Fibroblast of skin of back (primary cell): ENCODE measurements around the gene TMPRSS5. TPM values are rescaled to one million over a fixed set of nuclear protein-coding genes. Genes with fewer than 3 reads are reported as not detected.
A peak's percentile ranks its signal among the peaks of the same experiment; 100 is the strongest.
"Not testable (repeated sequence)": the region's sequence is repeated elsewhere in the genome, so short reads cannot be mapped to it uniquely, and the experiment has no call there.

Source experiments
- DNase-seq: peaks from one replicate; pipeline ENCODE4 v3.0.0-alpha.2; 2013
- polyA plus RNA-seq, 2 experiments: library from polyadenylated mRNA; unstranded; fragments of 120-200 nt; gene quantifications; one replicate each; pipeline ENCODE4 v1.2.1, GENCODE V29; 2013; ENCODE audit not compliant: insufficient read length in 2 of 2

The TMPRSS5 gene
- polyA plus RNA-seq (2013, experiment 1 of 2; ENCODE audit: insufficient read length), result 0.22 TPM
- polyA plus RNA-seq (2013, experiment 2 of 2; ENCODE audit: insufficient read length), result 0.07 TPM

- DNase-seq, result no peak
These were observed at the start of gene TMPRSS5 for GRCh38 chr11:113705871-113706655. TMPRSS5 (minus strand) TSS chr11:113706308; CDS start chr11:113706224, 84 bp downstream.

DNA sequence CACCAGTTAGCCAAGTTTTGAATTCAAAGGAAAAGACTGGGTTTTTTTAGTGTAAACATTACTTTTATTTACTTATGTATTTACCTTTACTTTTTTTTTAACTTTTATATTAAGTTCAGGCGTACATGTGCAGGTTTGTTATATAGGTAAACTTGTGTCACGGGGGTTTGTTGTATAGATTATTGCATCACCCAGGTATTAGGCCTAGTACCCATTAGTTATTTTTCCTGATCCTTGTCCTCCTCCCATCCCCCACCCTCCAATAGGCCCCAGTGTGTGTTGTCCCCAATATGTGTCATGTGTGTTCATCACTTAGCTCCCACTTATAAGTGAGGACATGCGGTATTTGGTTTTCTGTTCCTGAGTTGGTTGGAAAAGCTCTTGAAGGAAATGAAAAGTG is 46.8 kb upstream of the TMPRSS5 start:
- DNase-seq, result no peak

DNA sequence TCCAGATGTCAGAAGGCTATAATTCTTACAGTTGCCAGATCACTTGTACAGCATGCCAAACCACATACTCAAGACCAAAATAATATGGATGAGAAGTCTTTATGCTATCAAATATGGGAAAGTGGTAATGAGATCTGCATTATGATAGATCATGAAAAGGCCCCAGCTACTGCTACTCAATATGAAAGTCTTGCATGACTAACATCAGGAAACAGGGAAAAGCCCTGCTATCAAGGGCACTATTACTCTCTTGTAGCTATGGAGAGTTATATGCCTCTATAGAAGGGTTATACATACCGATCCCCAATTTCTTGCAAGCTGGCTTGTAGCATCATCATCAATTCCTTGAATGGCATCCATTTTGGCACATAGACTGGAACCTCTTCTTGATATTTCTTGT is 30.2 kb upstream of the TMPRSS5 start:
- DNase-seq, result no peak

DNA sequence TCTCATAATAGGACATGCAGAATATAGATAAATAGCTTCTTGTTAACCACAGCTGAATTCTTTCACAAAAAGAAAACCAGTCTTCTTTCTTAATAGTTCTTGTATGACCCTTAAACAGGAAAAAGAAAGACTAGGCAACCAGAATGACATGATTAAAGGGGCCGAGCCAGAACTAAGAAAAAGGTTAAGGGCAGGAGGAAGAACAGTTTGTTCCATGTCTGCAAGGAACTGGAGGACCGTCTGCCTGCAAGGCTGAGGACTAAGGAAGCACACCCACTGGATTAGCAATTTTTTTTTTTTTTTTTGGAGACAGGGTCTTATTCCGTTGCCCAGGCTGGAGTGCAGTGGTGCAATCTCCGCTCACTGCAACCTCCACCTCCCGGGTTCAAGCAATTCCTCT is 26.0 kb upstream of the TMPRSS5 start:
- DNase-seq, result no peak

DNA sequence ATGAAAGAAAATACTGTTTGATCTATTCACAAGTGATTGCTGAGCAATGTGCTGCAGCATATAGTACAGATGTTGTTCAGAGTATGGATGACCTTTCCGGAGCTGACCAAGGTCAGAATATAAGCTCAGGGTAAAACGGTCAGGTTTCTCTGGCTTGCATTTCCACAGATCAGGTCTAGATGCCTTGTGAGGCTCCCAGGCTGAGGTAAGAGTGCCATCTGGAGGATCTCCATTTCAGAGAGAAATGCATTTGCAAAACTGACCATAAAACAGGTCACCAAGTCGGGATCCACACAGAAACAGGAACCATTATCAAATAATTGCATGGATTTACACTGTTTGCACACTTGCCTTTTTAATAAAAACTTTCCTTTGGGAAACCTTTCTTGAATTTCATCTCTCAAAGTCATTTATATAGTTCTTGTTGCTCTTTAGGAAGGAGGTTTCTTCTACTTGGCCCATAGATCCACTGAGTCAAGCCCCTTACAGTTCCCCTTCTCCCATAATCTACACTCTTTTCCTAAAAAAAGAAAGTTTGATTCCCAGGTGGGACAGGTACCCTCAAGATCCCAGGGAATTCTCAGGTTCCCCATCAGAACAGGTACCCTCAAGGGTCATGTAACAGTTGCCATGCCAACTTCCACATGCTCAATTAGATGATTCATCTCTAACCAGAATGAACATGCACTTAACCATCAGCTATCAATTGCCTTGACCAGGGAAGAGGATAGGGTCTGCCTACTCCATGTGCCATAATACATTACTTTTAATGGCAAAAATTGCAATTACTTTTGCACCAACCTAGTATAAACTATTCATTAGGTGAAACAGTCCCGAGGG is 25.0 kb upstream of the TMPRSS5 start:
- peak; percentile 47 for DNase-seq

DNA sequence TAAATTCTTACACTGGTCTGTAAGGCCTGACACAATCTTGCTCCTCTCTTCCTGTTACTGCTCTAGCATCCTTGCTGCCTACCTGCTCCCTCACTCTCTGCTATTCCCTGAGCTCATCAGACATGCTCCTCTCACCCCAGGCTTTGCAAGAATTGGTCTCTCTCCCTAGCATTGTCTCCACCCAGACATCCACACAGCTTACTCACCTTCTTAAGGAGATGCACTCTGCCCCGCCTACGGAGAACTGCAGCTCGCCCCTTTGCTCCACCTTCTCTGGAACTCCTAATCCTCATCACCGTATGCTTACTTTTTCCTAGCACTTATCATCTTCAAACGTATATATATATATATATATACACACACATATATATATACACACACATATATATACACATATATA is 23.3 kb upstream of the TMPRSS5 start:
- DNase-seq, result no peak

- DNase-seq, result no peak
These were observed 22.7 kb upstream of the TMPRSS5 start for GRCh38 chr11:113728814-113729213.

- DNase-seq, result no peak
These were observed 19.8 kb upstream of the TMPRSS5 start for GRCh38 chr11:113725913-113726312.

DNA sequence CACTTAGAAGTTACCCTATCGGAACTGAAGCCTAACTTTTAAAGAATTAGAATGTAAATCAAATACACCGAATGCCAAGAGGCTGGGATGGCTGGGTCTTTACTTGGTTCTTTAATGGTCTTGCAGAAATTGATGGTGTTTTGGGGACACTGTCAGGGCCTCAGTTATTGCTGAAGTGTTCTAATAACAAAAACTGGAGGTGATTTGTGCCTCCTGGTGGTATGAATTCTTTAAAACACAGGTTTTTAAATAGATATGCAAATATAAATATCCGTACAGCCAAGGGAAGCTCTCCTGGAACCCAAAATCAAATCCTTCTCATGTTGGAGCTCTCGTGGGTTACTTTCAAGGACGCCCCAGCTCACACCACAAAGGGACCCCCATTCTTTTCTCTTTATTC is 19.3 kb upstream of the TMPRSS5 start:
- DNase-seq, result no peak

DNA sequence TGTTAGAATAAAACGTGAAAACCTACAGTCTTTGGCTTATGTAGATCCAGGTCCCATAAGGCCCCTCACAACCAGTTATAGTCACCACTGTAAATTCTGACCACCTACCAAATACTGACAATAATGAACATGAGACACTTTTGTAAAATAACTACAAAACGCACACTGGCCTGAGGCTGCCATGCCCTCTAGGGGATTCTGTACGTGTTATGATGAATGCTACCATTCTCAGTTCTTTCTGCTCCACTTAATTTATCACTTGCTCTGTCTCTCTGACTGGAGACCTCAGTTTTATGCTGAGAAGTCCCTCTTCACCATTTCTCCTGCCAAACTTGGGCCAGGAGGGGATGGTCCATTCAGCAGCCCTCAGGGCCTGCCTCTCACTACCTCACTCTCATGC is 18.7 kb upstream of the TMPRSS5 start:
- no peak for DNase-seq

GRCh38 chr11:113723787-113724186 is 17.7 kb upstream of the TMPRSS5 start:
- DNase-seq, result no peak

GRCh38 chr11:113722934-113723333 is 16.8 kb upstream of the TMPRSS5 start:
- no peak for DNase-seq

- DNase-seq, result no peak
These were observed 16.1 kb upstream of the TMPRSS5 start for GRCh38 chr11:113722221-113722620.

DNA sequence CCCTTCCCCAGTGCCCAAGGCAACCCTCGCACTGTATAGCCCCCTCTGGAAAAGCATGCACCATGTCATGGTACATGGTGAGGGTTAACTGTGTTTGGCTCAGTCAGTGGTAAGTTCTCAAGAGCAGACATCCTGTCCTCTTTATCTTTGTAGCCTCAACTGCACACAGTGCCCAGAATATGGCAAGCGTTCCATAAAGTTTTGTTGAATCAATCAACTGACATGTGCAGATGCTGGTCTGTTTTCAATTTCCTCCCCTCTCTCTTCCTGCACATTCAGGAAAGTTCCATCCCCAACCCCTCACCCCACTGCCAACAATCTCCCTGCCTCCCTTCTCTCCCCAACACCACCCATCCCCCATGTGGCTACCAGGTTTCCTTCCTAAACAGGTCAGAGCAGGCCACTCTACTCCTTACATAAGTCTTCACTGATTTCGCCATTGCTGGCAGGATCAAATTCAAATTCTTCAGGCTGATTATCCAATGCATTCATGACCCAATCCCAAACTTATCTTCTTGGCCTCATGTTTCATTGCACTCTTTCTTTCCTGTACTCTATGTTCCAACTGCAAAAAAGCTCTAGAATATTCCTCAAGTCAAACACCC is 15.5 kb upstream of the TMPRSS5 start:
- DNase-seq, result no peak

- DNase-seq, result not testable (repeated sequence)
These were observed 14.4 kb upstream of the TMPRSS5 start for GRCh38 chr11:113720478-113720877.

GRCh38 chr11:113715882-113716625 is 9.9 kb upstream of the TMPRSS5 start:
- DNase-seq, result no peak

GRCh38 chr11:113715273-113715672 is 9.2 kb upstream of the TMPRSS5 start:
- DNase-seq, result no peak

DNA sequence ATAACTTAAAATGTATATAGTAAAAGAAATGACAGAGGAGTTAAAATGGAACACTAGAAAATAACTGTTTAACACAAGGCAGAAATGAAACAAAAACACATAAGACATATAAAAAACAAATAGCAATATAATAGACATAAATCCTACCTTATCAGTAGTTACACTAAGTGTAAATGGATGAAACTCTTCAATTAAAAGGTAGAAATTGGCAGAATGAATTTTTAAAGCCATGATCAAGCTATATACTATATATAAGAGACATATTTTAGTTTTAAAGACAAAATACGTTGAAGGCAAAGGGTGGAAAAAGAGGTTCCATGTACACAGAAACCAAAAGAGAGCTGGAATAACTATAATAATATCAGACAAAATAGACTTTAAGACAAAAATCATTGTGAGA is 4.9 kb upstream of the TMPRSS5 start:
- DNase-seq, result no peak

- not testable (repeated sequence) for DNase-seq
These were observed 2.6 kb downstream of the TMPRSS5 start for GRCh38 chr11:113703551-113703950.

DNA sequence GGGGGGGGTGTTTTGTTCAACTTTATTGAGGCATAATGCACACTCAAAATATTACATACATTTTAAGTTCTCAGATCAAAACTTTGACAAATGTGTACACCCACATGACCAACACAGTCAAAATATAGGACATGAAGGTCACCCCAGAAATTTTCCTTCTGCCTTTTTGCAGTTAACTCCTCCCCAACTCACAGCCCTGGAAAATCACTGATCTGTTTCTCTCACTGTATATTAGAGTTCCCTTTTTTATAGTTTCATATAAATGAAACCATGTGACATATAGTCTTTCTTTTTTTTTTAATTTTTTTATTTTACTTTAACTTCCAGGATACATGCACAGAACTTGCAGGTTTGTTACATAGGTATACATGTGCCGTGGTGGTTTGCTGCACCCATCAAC is 4.6 kb downstream of the TMPRSS5 start:
- DNase-seq, result no peak

GRCh38 chr11:113698515-113698914 is 7.6 kb downstream of the TMPRSS5 start:
- no peak for DNase-seq

- DNase-seq, result no peak
These were observed 8.2 kb downstream of the TMPRSS5 start for GRCh38 chr11:113697756-113698407.
